GM21717 (cell line): ENCODE measurements around the gene FGD2.

Source experiments
- ATAC-seq: cut with Tn5 transposase; IDR thresholded peaks from one replicate; pipeline ENCODE4 v1.9.1; 2021; ENCODE audit warnings: mild to moderate bottlenecking, moderate library complexity; ENCODE audit not compliant: unreplicated experiment

Gene FGD2

DNA sequence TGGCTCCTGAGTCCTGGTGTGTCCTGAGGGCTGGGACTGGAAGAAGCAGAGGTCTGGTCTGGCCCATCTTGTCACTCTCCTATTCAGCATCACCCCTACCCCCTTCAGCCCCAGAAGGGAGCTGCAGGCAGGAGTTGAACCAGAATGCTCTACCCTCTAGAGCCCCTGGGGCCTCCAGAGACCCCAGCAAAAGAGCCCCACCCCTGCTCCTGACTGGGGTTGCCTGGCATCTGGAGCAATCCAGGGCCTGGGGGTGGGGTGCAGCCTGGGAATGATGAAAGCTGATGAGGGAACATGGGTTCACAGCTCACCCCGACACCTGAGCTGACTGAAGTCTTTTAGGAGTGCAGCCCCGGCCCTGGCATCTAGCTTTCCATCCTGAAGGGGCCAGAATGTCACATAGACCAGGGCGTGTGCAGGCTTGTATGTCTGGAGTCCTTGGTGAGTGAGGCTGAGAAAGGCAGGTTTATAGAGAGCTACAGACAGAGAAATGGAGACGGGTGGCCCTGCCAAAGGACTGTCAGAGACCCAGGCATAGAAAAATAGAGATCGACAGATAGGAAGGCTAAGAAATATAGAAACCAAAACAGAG, 12.2 kb downstream of the FGD2 start:
- ATAC-seq: no peak

DNA sequence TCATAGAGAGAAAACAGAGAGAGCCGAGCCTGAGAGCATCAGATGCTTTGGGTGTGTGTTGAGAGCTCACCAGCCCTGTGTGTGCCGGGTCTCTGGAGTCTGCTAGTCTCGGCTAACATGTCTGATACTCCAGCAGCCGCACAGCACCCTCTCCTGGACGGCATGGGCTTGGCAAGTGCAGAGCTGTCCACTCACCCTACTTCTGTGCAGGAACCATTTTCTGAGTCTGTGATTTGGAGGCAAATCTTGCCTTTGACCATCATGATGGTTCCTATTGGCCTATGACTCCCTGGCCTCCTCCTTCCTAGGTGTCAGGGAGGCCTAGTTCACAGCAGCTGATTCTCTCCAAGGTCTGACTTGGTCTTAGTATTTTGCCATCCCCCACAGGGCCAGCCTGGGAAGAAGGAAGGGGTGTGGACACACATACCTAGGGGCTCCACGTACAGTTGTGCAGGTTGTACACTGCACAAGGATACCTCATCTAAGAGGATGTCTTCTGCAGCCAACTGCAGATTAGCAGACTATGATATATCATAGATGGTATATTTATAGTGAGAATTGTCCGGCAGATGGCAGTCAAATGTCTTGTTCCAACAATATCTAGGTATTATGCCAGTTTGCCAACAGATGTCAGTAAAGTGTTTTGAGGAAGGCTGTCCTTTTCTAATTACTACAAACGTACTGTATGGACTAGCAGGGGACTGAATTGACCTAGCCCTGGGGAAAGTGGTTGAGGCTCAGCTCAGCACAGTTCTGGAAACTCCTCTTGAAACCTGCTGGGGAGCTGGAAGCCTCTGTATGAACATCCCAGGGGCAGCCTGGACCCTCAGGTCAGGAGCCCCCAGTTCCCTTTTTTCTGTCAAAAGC, 13.0 kb downstream of the FGD2 start:
- peak; percentile 63 for ATAC-seq

DNA sequence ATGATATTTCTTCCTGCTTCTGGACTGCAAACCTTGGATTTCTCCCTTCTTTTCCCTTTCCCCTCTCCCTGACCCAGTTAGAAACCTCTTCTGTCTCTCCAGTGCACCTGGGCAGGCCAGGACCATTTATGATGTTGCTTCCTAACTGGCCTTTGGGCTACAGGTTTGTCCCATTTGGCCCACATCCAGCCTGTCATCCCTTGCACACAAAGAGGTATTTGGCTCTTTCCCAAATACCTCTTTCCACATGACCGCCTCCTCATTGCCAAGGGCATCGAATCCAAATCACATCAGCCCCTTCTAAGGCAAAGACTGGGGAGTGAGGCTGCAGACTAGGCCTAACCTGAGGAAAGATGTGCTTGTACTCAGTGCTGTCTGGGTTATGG, 13.6 kb downstream of the FGD2 start:
- ATAC-seq: no peak

DNA sequence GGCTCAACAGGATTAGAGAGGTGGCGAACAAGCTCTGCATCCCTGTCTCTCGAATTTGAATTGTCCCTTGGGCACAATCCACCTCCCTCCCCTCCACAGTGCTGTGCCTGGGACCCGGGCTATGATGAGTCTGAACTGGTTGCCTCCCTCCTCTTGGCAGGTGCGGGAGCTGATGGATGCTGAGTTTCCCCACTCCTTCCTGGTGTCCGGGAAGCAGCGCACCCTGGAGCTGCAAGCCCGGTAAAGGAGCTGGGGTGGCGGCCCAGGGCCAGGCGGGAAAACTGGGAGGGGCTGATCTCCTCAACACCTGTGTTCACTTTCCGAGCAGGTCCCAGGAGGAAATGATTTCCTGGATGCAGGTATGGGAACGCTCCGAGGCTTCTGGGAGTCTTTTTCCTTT, 14.9 kb downstream of the FGD2 start:
- ATAC-seq: no peak

DNA sequence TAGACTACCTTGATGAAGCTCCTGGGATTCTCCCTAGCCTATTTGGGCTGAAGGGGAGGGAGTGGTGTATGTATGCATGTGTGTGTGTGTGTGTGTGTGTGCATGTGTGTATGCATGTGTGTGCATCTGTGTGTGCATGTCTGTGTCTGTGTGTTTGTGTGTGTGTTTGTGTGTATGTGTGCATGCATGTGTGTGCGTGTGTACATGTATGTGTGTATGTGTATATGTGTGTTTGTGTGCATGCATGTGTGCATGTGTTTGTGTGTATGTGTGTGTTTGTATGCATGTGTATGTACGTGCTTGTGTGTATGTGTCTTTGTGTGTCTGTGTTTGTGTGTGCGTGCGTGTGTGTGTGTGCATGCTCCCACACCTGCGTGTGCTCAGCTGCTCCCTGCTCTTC, 15.4 kb downstream of the FGD2 start:
- no peak for ATAC-seq

DNA sequence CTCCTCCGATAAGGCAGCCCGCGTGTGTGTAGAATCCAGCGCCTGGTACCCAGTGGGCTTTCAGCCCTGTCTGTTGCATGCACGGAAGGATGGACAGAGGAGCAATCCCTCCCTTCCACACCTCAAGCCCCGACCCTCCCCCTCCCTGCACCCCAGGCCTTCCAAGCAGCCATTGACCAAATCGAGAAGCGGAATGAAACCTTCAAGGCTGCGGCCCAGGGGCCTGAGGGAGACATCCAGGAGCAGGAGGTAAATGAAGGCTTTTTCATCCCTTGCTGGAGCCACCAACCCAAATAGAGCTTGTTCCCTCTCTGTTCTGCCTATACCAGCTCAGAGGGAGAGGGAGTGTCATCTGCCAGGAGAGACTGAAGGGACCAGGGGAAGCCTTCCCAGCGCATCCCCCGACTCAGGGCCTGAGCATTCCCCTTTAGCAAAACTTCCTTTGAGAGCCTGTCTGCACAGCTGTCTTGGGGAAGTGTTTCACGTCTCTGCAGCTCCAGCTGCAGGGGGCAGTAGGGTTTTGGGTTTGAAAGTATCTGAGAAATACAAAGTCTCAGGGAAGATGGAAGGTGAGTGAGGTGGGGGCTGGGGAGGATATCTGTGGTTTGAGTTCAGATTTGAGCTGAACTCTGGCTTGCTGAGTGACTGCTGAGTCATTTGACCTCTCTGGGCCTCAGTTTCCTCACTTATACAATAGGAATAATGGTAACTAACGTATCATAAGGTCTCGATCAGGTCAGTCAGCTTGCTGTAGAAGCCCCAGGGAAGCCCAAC, 16.1 kb downstream of the FGD2 start:
- ATAC-seq: no peak

DNA sequence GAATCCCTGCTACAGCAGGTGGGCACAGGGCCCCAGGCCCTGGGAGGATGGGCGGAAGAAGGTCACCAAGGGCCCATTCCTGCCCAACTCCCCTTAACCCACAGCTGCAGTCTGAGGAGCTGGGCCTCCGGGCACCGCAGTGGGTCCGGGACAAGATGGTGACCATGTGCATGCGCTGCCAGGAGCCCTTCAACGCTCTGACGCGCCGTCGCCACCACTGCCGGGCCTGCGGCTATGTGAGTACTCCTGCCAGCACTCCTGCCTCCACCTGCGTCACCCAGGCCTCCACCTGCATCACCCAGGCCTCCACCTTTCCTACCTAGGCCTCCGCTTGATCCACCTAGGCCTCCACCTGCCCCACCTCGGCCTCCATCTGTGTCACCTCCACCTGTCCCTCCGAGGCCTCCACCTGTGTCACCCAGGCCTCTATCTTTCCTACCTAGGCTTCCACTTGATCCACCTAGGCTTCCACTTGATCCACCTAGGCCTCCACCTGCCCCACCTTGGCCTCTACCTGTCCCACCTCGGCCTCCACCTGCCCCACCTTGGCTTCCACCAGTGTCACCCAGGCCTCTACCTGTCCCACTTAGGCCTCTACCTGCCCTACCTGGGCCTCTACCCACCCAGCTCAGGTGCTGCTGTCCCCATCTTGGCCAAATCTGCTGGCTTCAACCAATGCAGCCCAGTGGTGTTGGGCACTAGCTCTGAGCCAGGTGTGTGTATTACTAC, 16.8 kb downstream of the FGD2 start:
- no peak for ATAC-seq

DNA sequence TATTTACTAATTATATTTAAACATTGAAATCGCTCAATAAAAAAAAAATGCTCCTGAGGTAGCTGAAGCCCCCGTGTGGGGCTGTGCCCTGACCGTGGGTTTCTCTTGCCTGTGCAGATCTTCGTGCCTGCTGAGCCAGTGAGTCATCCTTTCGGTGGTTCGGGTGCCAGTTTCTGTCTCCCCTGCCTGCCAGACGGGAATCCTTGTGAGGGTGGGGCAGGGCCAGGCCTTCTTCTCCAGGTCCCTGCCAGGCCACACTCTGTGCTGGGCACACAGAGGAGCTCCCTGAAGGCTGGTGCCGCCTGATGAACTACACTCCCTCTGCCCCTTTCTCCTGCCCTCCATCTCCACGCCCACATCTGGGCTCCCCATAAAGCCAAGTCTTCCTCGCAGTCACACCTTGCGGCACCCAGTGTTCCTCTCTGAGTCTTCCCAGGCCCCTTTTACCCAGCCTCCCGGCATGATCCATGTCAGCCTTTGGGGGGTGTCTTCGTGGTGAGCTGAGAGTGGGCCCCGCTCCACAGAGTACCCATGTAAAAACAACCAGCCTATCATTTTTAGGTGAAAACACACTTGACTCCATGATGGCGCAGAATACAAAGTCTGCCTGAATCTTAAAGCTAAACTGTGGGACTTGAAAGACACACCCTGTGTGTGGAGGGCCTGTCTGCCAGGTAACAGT, 19.3 kb downstream of the FGD2 start:
- no peak for ATAC-seq

DNA sequence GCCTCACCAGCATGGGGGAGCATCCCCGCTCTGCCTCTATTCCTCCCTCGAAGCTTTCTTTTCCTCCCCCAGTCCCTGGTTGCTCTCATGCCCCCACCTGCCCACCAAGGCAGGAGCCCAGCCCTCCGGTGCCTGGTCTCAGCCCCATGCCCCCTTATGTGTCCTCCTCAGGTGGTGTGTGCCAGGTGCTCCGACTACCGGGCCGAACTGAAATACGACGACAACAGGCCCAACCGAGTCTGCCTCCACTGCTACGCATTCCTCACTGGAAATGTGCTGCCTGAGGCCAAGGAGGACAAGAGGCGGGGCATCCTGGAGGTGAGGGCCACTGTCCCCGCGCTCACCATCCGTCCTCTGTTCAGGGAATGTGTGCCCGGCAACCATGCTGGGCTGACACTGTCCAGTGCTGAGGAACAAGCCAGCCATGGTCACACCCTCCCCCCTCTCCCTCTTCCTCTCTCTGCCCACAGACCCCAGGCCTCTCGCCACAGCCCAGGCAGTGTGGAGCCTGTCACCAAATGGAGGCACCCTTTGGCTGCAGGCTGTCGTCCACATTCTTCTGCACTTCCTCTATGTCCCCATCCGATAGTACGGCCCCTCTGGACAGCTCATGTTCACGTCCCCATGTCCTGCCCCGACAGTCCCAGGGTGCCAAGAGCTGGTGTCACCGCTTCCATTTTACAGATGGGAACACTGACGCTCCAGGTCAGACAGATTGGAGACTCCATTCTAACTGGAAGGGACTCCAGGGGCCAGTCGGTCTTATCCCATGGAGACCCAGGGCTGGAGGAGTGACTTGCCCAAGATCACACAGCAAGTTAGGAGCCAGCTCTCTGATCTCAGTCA, 20.4 kb downstream of the FGD2 start:
- no peak for ATAC-seq

DNA sequence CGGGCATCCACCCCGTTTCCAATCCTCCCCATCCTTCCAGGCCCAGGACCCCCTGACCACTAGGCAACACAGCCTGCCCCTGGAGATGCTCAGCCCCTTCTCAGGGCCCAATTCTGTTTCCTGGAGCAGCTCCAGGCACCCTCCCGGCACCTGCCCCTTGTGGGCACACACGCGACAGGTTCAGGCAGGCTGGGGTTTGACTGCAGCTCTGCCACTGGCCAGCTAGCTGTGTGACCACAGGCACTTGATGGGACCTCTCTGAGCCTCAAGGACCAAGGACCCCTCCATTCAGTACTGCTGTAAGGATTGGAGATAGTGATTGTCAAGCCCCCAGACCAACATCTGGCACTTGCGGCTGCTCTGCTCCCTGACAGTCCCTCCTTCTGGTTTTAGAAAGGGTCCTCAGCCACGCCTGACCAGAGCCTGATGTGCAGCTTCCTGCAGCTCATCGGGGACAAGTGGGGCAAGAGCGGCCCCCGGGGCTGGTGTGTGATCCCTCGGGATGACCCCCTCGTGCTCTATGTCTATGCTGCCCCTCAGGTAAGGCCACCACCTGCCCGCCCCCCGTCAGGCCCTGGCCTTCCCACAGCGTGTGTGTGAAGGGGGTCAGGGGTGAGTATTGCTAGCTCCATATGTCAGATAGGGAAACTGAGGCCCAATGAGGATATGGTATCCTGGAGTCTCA, 21.7 kb downstream of the FGD2 start:
- no peak for ATAC-seq

DNA sequence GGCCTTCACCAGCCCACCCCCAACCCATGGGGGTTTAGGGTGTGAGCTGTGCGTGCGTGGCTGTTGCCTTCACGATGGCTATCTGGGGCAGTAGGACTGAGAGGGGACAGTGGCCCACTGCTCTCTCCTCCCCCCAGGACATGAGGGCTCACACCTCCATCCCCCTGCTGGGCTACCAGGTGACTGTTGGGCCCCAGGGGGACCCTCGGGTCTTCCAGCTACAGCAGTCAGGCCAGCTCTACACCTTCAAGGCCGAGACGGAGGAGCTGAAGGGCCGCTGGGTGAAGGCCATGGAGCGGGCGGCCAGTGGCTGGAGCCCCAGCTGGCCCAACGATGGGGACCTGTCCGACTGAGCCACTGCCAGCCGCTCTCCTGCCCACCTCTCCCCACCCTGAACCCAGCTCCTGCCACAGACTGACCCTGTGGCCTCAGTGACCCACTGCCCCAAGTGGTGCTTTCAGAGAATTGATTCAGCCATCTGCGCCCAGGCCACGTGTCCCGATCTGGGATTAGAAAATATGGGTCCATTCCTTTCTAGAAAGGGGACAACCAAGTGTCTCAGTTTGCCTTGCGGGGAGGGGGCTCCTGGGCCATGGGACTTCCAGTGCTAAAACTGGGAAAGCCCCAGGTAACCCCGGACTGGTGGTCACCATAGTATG, 22.5 kb downstream of the FGD2 start:
- ATAC-seq: no peak

DNA sequence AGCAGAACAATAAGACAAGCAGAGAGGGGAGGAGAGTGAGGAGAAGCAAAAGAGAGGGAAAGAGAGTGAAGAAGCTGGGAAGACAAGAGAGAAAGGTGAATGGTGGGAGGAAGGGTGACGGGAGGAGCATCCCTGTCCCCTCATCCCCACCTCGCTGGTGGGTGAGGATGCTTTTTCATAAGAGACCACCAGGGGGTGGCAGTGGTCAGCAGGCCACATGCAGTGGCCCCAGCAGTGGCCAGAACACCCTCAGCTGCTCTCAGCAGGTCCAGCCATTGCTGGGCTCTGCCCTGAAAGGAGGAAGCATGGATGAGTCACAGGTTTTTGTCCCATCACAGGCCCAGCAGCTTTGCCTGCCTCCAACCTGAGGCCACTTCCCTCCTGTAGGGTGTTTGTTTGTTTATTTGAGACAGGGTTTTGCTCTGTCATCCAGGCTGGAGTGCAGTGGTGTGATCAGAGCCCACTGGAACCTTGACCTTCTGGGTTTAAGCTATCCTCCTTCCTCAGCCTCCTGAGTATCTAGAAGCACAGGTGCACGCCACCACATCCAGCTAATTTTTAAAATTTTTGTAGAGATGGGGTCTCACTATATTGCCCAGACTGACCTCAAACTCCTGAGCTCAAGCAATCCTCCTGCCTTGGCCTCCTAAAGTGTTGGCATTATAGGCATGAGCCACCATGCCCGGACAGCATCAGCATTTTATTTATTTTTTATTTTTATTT, 24.0 kb downstream of the FGD2 start:
- no peak for ATAC-seq

DNA sequence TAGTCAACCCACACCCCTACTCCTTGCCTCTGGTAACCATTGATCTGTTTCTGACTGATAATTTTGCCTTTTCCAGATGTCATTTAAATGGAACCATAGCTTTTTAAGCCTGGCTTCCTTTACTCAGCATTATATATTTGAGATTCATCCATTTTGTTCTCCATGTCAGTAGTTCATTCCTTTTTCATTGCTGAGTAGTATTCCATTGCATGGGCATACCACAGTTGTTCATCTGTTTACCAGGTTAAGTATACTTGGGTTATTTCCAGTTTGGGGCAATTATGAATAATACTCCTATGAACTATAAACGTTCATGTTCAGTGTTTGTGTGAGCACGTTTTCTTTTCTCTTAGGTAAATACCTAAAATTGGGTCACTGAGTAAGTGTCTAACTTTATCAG, 25.1 kb downstream of the FGD2 start:
- no peak for ATAC-seq

DNA sequence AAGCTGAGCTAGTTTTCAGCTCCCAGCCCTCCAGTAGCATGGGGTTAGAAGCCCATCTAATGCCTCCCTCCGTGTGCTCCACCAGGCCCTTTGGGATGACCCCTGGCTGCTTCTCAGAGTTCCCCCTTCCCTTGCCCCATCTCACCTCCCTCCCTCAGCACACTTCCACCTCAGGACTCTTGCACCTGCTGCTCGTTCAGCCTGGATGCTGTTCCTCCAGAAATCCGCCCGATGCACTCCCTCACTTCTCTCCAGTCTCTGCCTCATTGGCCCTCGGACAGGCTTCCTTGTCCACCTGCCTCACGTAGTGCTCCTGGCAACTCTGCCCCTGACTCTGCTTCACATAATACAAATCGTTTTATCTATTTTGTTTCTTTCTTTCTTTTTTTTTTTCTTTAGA, 26.8 kb downstream of the FGD2 start:
- ATAC-seq: no peak

DNA sequence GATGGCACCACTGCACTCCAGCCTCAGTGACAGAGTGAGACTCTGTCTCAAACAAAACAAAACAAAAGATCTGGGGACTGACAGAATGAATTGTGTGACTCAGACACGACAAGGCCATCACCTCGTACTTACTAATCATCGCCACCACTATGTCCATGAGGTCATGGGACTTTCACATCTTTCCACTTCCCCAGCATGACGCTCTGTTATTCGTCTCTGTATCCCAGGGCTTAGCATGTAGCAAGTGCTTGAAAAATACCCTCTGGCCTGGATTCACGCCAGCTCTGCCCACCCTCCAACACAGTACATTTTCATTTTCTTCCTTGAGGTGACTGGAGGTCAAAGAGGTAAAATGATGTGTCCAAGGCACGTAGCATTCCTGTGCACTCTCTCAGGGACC, 27.8 kb downstream of the FGD2 start:
- no peak for ATAC-seq

DNA sequence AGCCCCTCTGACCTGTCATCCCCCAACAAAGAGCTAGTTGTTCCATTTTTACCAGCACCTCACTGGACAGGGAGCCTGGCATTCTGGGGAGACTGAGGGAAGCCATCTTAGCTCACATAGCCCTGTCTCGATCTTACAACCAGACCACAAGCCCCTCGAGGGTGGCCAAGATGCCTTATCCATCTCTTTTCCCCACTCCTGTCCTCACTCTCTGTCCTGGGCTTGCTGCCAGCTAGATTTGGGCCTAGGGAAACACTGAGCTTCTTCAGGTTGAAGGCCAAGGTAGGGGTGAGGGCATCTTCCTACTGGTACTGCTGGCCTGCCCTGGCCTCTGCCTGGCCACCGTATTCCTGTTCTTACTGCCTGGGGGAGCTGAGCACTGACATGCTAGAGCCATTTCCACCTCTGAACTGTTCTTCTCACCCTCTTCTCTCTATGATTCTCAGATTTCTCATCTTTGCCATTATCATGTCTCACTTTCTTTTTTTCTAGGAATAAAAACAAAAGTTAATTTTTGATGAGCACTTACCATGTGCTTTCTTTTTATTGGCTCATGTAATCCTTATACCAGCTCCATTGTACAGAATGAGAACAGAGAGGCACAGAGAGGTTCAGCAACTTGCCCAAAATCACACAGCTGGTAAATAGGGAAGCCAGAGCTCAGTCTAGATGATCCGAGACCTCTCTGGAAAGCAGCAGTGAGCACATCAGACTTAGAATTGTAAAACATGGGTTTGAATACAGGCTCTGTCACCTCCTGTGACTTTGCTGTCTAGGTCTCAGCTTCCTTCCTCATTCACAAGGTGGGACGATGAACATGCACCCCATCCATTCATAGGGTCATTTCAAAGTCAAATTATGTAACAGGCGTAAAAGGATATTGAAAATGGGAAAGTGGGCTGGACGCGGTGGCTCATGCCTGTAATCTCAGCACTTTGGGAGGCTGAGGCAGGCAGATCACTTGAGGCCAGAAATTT, 28.7 kb downstream of the FGD2 start:
- ATAC-seq: no peak

DNA sequence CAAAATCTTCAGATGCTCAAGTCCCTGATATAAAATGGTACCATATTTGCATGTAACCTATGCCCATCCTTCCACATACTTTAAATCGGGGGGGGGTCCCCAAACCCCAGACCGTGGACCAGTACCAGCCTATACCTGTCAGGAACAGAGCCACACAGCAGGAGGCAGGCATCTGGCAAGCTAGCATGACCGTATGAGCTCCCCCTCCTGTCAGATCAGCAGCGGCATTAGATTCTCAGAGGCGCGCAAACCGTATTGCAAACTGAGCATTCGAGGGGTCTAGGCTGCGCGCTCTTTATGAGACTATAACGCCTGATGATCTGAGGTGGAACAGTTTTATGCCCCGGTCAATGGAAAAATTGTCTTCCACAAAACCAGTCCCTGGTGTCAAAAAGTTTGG, 30.7 kb downstream of the FGD2 start:
- ATAC-seq: no peak
